ENCODE data around the gene CMYA5. TPM values are rescaled to one million over a fixed set of nuclear protein-coding genes. Genes with fewer than 3 reads are reported as not detected.
A peak's percentile ranks its signal among the peaks of the same experiment; 100 is the strongest.

The CMYA5 gene
- total RNA-seq, 2 experiments from 2014 or later = 0.13 to 0.21 TPM

DNA sequence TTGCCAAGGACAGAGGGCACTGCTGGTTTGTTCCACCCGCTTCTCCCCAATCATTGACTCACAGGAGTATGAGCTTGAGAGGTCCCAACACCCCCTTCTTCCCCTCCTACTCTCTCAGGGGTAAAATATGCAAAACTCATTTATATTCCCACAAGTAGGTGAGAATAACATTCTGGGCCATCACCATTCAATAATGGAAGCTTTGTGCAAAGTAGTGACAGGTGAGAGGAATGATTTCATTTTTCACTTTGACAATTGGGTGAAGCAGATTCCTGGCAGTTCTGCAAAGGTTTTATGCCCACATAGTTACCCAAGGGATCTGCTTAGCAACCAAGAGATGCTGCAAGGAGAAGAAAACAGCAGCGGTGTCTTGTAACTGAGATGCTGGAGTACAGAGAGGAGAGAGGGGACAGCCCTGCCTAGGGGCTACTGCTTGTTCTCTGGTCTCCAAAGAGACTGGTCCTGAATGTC is 137.6 kb downstream of the CMYA5 start:
- Histone ChIP-seq H3K4me1 (ENCODE audit: insufficient read depth, low read length, poor library complexity, severe bottlenecking) (no peaks in the 10 kb centered on the region), H3K9me2 (ENCODE audit: insufficient read depth, low read length) (no peaks in the 10 kb centered on the region), H4K20me1 (ENCODE audit: insufficient read depth, low read length) (no peaks in the 10 kb centered on the region), H3K4me3 (ENCODE audit: low read depth, low read length, poor library complexity, severe bottlenecking) (no peak overlapping the region), H3K4me2 (ENCODE audit: low read length) (no peak overlapping the region), H3K27ac (ENCODE audit: low read depth, low read length, poor library complexity, severe bottlenecking) (no peak overlapping the region), H2AFZ (ENCODE audit: low read length) (no peak overlapping the region), H3K36me3 (ENCODE audit: insufficient read depth, low read length) (no peaks in the 10 kb centered on the region), H3K79me2 (ENCODE audit: insufficient read depth, low read depth, low read length) (no peaks in the 10 kb centered on the region), H3K9me3 (ENCODE audit: low read length) (no peaks in the 10 kb centered on the region)
- no peak for DNase-seq (ENCODE audit: low spot score)
- intact Hi-C loops (cut with micrococcal nuclease; ENCODE audit: unreplicated experiment) = no loop called here
- ChIA-PET POLR2A (interaction anchor here (1.2 kb wide), 1 partner anchor 9 kb away, joined by 3 read pairs; no protein-coding TSS in a partner anchor), CTCF (ENCODE audit: unreplicated experiment) (no interaction called here)
- TF ChIP-seq EZH2phosphoT487 (IDR thresholded peaks at IDR 0.05; ENCODE audit: borderline replicate concordance, low read depth, low read length) = no peak
- TF ChIP-seq, protein P1, sequence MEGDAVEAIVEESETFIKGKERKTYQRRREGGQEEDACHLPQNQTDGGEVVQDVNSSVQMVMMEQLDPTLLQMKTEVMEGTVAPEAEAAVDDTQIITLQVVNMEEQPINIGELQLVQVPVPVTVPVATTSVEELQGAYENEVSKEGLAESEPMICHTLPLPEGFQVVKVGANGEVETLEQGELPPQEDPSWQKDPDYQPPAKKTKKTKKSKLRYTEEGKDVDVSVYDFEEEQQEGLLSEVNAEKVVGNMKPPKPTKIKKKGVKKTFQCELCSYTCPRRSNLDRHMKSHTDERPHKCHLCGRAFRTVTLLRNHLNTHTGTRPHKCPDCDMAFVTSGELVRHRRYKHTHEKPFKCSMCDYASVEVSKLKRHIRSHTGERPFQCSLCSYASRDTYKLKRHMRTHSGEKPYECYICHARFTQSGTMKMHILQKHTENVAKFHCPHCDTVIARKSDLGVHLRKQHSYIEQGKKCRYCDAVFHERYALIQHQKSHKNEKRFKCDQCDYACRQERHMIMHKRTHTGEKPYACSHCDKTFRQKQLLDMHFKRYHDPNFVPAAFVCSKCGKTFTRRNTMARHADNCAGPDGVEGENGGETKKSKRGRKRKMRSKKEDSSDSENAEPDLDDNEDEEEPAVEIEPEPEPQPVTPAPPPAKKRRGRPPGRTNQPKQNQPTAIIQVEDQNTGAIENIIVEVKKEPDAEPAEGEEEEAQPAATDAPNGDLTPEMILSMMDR (conservative IDR thresholded peaks at IDR 0.05; ENCODE audit: low read length) = no peak
- BruUV-seq (replicated peaks) = no TSS peak

DNA sequence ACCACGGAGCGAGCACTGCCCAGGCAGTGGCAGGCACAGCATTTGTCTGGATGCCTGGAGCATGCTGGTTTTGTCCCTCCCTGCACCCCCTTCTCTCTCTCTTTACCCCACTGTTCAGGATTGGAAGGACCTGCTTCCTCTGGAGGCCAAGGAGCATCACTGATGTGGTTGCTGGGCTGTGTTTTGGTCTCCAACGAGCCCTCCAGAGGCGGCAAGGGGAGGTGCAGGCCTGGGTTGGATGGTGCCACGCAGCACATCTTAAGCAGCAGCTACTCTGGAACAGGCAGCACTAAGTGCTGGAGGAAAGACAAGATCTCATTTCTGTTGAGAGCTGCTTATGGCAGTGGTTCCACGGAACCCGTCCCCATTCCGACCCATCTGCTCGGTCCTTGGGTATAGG is 139.6 kb downstream of the CMYA5 start:
- Histone ChIP-seq H3K4me1 (ENCODE audit: insufficient read depth, low read length, poor library complexity, severe bottlenecking) (no peaks in the 10 kb centered on the region), H3K9me2 (ENCODE audit: insufficient read depth, low read length) (no peaks in the 10 kb centered on the region), H3K79me2 (ENCODE audit: insufficient read depth, low read depth, low read length) (no peaks in the 10 kb centered on the region), H4K20me1 (ENCODE audit: insufficient read depth, low read length) (no peaks in the 10 kb centered on the region), H3K9me3 (ENCODE audit: low read length) (no peaks in the 10 kb centered on the region), H3K36me3 (ENCODE audit: insufficient read depth, low read length) (no peaks in the 10 kb centered on the region), H3K27ac (ENCODE audit: low read depth, low read length, poor library complexity, severe bottlenecking) (no peak overlapping the region), H3K4me3 (ENCODE audit: low read depth, low read length, poor library complexity, severe bottlenecking) (no peak overlapping the region), H2AFZ (ENCODE audit: low read length) (no peak overlapping the region), H3K4me2 (ENCODE audit: low read length) (no peak overlapping the region)
- TF ChIP-seq, protein P1 (conservative IDR thresholded peaks at IDR 0.05; ENCODE audit: low read length) = peak; percentile 61
- TF ChIP-seq EZH2phosphoT487 (IDR thresholded peaks at IDR 0.05; ENCODE audit: borderline replicate concordance, low read depth, low read length) = no peak
- POLR2A ChIA-PET = no interaction called here
- CTCF ChIA-PET (ENCODE audit: unreplicated experiment) = no interaction called here
- DNase-seq (ENCODE audit: low spot score) = peak; percentile 14
- intact Hi-C loops (cut with micrococcal nuclease; ENCODE audit: unreplicated experiment) = no loop called here
- no TSS peak for BruUV-seq (replicated peaks)

DNA sequence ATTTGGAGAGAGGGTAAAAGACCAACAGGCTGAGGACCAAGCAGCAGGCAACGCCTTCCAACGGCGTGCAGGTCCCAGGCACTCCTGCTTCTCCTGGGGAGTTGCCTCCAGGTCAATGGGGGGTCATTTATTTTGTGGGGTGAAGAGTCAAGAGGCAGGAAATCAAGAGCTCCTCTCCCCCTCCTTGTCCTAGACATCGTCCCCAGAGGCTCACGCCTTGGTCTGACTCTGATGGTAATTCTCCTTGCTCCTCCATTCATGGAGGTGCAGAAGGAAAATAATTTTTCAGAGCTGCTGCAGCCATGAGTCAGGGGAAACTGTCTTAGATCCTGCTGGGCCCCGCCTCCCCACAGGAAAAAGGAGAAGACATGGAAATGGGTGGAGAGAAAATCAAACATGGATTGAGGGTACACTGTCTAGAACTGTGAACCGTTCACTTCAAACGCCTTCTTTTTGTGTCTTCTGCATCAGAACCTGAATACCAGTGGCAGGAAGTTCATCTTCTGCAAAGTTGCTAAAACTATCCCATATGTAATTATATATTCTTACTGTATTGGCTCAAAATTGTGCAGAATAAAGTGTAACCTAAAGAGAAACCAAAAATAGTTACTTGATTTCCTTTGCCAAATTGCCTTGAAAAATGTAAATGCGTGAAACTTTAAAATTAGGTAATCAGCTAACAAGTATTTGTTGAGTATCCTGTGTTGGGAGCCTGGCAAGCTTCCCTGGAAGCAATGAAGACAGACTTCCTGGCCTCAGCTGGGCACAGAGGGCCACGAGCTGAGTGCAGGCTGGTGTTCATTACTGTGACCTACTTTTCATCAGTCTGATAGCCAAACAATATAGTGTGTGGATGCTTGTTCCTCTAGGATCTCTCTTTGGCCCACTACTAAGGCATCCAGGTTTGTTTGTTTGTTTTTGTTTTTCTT is 142.0 kb downstream of the CMYA5 start:
- no peaks in the 10 kb centered on the region for H3K4me1 ChIP-seq (ENCODE audit: insufficient read depth, low read length, poor library complexity, severe bottlenecking)
- H3K36me3 ChIP-seq (ENCODE audit: insufficient read depth, low read length) = no peaks in the 10 kb centered on the region
- no peak for TF ChIP-seq EZH2phosphoT487 (IDR thresholded peaks at IDR 0.05; ENCODE audit: borderline replicate concordance, low read depth, low read length)
- TF ChIP-seq, protein P1 (conservative IDR thresholded peaks at IDR 0.05; ENCODE audit: low read length) = no peak
- intact Hi-C loops (cut with micrococcal nuclease; ENCODE audit: unreplicated experiment) = no loop called here
- H3K27ac ChIP-seq (ENCODE audit: low read depth, low read length, poor library complexity, severe bottlenecking) = no peak overlapping the region
- H3K9me3 ChIP-seq (ENCODE audit: low read length) = no peaks in the 10 kb centered on the region
- no peak for DNase-seq (ENCODE audit: low spot score)
- ChIA-PET POLR2A (interaction anchor here (0.6 to 1.0 kb wide), 6 partner anchors 10 to 1254 kb away, joined by 3 to 4 read pairs (median 3); no protein-coding TSS in a partner anchor), CTCF (ENCODE audit: unreplicated experiment) (no interaction called here)
- H3K9me2 ChIP-seq (ENCODE audit: insufficient read depth, low read length) = no peaks in the 10 kb centered on the region
- no peak overlapping the region for H2AFZ ChIP-seq (ENCODE audit: low read length)
- no peak overlapping the region for H3K4me2 ChIP-seq (ENCODE audit: low read length)
- no peaks in the 10 kb centered on the region for H3K79me2 ChIP-seq (ENCODE audit: insufficient read depth, low read depth, low read length)
- H4K20me1 ChIP-seq (ENCODE audit: insufficient read depth, low read length) = no peaks in the 10 kb centered on the region
- BruUV-seq (replicated peaks) = no TSS peak
- no peak overlapping the region for H3K4me3 ChIP-seq (ENCODE audit: low read depth, low read length, poor library complexity, severe bottlenecking)
